Lower lobe of right lung (tissue), 2 donors: Measurements from ENCODE around the gene ECT2. TPM values are rescaled to one million over a fixed set of nuclear protein-coding genes. Genes with fewer than 3 reads are reported as not detected.
"Not testable (repeated sequence)": the region's sequence is repeated elsewhere in the genome, so short reads cannot be mapped to it uniquely, and the experiment has no call there.

Experiments
- ATAC-seq, 2 donors: fragments of 200-7000 bp; cut with Tn5 transposase; one replicate each; pipeline ENCODE4 v1.9.1; 2020 to 2022; ENCODE audit warnings: mild to moderate bottlenecking in 2 of 2, moderate library complexity in 2 of 2
- DNase-seq: peaks from one replicate; pipeline ENCODE4 v3.0.0-alpha.2; 2020
- H3K27ac ChIP-seq: fragments of 200-600 bp; one replicate; pipeline ENCODE4 v1.8.0; 2022
- H3K27me3 ChIP-seq: fragments of 200-600 bp; one replicate; pipeline ENCODE4 v1.8.0; 2022; ENCODE audit warnings: low read depth
- H3K36me3 ChIP-seq: fragments of 200-600 bp; one replicate; pipeline ENCODE4 v1.8.0; 2022; ENCODE audit warnings: mild to moderate bottlenecking
- H3K4me1 ChIP-seq: fragments of 200-600 bp; one replicate; pipeline ENCODE4 v1.8.0; 2022
- H3K4me3 ChIP-seq: fragments of 200-600 bp; one replicate; pipeline ENCODE4 v1.8.0; 2022; ENCODE audit warnings: mild to moderate bottlenecking
- H3K9me3 ChIP-seq: fragments of 200-600 bp; one replicate; pipeline ENCODE4 v1.8.0; 2022
- CTCF ChIP-seq: fragments of 200-600 bp; IDR thresholded peaks from one replicate; pipeline ENCODE4 v1.8.0; 2022; ENCODE audit warnings: antibody characterized with exemption, mild to moderate bottlenecking
- intact Hi-C: fragments of 100-400 bp; cut with DNase I; formaldehyde crosslinking; loops from one replicate; pipeline ENCODE4 v1.11.0; 2022
- total RNA-seq: library from RNA; stranded (reverse); fragmentation: NEBNext Ultra II Directional; extraction: Animal tissue kit (Norgen Biotek cat#: 25700); gene quantifications from one replicate; pipeline ENCODE4 v1.2.1, GENCODE V29; 2021
- donor health status: DM: no; HTN: yes; CAD: no; lungs with severe emphysema.

The ECT2 gene
- total RNA-seq, 1 donor from 2014 or later: 14.1 TPM

GRCh38 chr3:172853921-172854666 is 103.6 kb downstream of the ECT2 start:
- DNase-seq (no peak), ATAC-seq (no peak)

DNA sequence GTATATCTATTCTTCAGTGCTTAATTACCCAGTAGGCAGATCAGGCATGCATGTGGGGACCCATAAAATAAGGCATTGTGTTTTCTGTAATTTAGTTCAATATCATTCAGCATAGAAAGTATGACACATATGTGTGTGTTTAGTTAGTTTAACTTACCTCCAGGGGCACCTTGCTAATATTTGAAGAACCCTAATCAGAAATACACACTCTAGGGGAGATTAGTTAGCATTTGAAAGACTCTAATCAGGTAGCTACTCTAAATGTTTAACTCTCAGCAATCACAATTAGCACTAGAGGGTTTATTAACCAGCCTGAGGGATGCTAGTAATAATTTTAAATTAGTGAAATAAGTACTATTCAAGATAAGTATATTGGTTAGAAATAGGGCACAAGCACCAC is 104.5 kb downstream of the ECT2 start:
- no peak overlapping the region for H3K27ac ChIP-seq
- ATAC-seq: no peak
- no peak for DNase-seq
- H3K27me3 ChIP-seq: no peaks in the 10 kb centered on the region
- no peaks in the 10 kb centered on the region for H3K36me3 ChIP-seq
- H3K4me1 ChIP-seq: peaks cover 4% of the 10 kb centered on the region
- H3K4me3 ChIP-seq: no peak overlapping the region
- no peaks in the 10 kb centered on the region for H3K9me3 ChIP-seq
- intact Hi-C loops: no loop called here
- no peak for TF ChIP-seq CTCF

More at GRCh38 chr3:172853921-172854666, 103.6 kb downstream of the ECT2 start:
- no peaks in the 10 kb centered on the region for H3K36me3 ChIP-seq
- TF ChIP-seq CTCF: no peak
- no peak overlapping the region for H3K27ac ChIP-seq
- no peak overlapping the region for H3K4me3 ChIP-seq
- H3K27me3 ChIP-seq: no peaks in the 10 kb centered on the region
- intact Hi-C loops: no loop called here
- H3K4me1 ChIP-seq: peaks cover 4% of the 10 kb centered on the region
- no peaks in the 10 kb centered on the region for H3K9me3 ChIP-seq

DNA sequence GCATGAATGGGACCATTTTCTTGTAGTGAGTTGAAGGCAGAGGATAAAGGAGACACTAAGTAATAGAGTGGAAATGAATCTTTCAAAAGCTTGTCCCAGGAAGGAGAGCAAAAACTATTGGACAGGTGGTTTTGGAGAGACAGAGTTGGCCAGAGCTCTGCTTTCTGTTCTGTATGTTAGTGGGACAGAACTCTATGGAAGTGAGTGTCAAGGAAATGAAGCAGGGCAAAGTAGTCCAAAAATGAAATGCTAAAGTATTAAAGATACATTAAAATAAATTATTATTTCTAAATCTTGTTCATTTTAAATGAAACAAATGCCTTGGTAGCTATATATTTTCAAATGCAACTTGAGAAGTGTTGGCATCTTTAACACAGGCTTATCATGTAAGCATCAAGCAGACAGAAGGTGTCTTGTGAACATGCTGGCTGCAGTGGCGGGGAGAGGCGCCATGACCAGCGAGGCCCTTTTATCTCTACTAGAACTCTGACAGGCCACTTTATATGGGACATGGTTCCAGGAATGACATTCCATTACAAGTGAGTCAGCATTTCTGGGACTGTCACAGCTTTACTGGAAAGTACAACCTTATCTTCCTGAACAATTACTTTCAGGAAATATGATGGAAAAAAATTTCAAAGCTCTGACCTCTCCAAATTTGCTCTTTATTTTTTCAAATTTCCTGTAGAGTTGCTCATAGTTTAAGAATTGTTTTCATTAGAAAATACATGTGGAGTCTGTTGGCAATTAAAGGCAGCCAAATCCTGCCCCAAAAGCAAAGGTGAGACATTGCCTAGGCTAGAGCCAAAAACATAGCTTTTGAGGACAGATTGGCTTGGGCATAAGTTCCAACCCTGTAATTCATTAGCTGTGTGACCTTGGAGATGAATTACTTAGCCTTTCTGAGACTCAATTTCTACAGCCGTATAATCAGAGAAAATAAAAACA is 106.5 kb downstream of the ECT2 start:
- Histone ChIP-seq H3K4me1 (peaks cover 4% of the 10 kb centered on the region), H3K27ac (no peak overlapping the region), H3K27me3 (no peaks in the 10 kb centered on the region), H3K4me3 (no peak overlapping the region), H3K9me3 (no peaks in the 10 kb centered on the region), H3K36me3 (no peaks in the 10 kb centered on the region)
- DNase-seq (no peak), ATAC-seq (peak; percentile 47 to 70)
- no peak for TF ChIP-seq CTCF
- intact Hi-C loops: no loop called here

DNA sequence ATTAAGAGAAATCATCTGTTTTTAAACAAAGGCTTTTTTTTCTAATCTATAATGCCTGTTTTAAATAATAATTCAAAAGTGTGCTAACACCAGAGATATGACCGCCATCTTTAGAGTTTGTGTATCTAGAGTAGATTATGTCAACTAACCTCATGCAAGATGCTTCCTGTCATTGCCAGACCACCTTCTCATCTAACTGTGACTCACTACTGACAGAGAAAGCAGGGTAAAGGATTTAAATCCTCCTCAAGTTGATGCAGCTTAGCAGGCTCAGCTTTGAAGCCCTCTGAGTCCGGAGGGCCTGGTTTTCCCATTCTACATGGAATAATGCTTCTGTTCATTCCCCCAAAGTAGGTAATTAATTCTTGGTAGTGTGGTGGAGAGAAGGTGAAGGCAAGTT is 108.5 kb downstream of the ECT2 start:
- Histone ChIP-seq H3K27ac (no peak overlapping the region), H3K36me3 (no peaks in the 10 kb centered on the region), H3K9me3 (no peaks in the 10 kb centered on the region), H3K27me3 (no peaks in the 10 kb centered on the region), H3K4me3 (no peak overlapping the region), H3K4me1 (peaks cover 4% of the 10 kb centered on the region)
- no peak for TF ChIP-seq CTCF
- DNase-seq: no peak
- intact Hi-C loops: no loop called here
- ATAC-seq: no peak

- ATAC-seq, H3K27ac ChIP-seq, H3K9me3 ChIP-seq, H3K36me3 ChIP-seq, H3K4me3 ChIP-seq, H3K4me1 ChIP-seq, DNase-seq, H3K27me3 ChIP-seq, intact Hi-C loops: not testable (repeated sequence)
Measured at GRCh38 chr3:172866726-172867350, 116.3 kb downstream of the ECT2 start.
